NB4 (cell line): Measurements from ENCODE around the gene TGFBR2.

Source experiments
- DNase-seq: peaks from one replicate; pipeline ENCODE4 v3.0.0; 2010; ENCODE audit warnings: low read depth
- H3K4me3 ChIP-seq: one replicate; pipeline ENCODE4 v1.5.1; 2011; ENCODE audit warnings: mild to moderate bottlenecking, low read depth, low read length, moderate library complexity
- MYC ChIP-seq: IDR thresholded peaks from 2 replicates; pipeline ENCODE4 v1.6.1; 2011; ENCODE audit warnings: low read depth, low read length
- POLR2A ChIP-seq: IDR thresholded peaks from 2 replicates; pipeline ENCODE4 v1.6.1; 2011; ENCODE audit warnings: mild to moderate bottlenecking; ENCODE audit not compliant: insufficient read length; ENCODE audit errors: extremely low read depth
- TF ChIP-seq, protein P1 (sequence below): IDR thresholded peaks from 2 replicates; pipeline ENCODE4 v1.6.1; 2011; ENCODE audit warnings: low read depth, low read length
- TF ChIP-seq, protein P2 (sequence below): IDR thresholded peaks from one replicate; pipeline ENCODE4 v1.5.1; 2012; ENCODE audit warnings: low read depth, low read length

The TGFBR2 gene

DNA sequence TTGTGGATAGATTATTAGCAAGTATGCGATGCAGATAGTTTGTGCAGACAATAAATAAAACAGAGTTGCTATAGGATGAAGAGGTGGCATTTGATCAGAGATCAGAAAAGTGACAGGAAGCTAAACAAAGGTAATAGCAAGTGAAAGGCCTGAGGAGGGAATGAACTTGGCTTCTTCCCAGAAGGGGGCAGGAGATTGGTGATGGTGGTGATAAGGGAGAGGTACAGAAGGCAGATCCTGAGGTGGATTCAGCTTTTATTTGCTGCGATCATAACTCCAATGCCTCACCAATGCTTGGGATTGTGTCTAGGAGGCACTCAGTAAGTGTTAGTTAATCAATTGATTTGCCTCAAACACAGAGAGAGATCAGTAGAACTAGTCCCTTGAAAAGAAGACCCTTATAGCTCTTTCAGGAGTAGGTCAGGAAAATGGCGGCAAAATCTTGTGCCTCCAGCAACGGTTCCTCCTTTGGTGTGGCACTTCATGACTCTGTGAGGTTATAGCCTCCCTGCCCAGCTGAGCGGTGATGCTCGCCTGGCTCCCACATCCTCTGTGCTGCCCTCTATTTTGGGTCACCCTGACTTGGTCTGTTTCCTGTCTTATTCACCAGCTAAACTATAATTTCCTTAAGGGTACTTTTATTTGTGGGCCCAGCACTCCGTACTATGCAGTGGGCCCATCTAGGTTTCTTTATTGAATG, 37.5 kb downstream of the TGFBR2 start:
- H3K4me3 ChIP-seq: no peak overlapping the region
- TF ChIP-seq POLR2A: no peak
- TF ChIP-seq, protein P1, sequence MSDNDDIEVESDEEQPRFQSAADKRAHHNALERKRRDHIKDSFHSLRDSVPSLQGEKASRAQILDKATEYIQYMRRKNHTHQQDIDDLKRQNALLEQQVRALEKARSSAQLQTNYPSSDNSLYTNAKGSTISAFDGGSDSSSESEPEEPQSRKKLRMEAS: no peak
- TF ChIP-seq MYC: no peak
- TF ChIP-seq, protein P2, sequence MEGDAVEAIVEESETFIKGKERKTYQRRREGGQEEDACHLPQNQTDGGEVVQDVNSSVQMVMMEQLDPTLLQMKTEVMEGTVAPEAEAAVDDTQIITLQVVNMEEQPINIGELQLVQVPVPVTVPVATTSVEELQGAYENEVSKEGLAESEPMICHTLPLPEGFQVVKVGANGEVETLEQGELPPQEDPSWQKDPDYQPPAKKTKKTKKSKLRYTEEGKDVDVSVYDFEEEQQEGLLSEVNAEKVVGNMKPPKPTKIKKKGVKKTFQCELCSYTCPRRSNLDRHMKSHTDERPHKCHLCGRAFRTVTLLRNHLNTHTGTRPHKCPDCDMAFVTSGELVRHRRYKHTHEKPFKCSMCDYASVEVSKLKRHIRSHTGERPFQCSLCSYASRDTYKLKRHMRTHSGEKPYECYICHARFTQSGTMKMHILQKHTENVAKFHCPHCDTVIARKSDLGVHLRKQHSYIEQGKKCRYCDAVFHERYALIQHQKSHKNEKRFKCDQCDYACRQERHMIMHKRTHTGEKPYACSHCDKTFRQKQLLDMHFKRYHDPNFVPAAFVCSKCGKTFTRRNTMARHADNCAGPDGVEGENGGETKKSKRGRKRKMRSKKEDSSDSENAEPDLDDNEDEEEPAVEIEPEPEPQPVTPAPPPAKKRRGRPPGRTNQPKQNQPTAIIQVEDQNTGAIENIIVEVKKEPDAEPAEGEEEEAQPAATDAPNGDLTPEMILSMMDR: no peak
- DNase-seq: peak; percentile 38

DNA sequence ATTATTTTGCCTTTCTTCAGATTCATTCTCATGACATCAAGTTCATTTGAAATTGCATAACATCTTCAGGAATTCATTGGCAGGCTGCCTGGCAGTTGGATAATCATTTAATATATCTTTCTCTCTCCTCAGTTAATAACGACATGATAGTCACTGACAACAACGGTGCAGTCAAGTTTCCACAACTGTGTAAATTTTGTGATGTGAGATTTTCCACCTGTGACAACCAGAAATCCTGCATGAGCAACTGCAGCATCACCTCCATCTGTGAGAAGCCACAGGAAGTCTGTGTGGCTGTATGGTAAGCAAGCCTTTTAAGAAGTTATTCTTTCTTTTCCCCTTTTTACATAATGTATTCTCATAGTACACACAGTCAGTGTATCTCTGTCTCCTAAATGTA, 38.2 kb downstream of the TGFBR2 start:
- H3K4me3 ChIP-seq: no peak overlapping the region
- no peak for TF ChIP-seq POLR2A
- TF ChIP-seq, protein P2: no peak
- TF ChIP-seq, protein P1: no peak
- no peak for TF ChIP-seq MYC
- DNase-seq: peak; percentile 54

DNA sequence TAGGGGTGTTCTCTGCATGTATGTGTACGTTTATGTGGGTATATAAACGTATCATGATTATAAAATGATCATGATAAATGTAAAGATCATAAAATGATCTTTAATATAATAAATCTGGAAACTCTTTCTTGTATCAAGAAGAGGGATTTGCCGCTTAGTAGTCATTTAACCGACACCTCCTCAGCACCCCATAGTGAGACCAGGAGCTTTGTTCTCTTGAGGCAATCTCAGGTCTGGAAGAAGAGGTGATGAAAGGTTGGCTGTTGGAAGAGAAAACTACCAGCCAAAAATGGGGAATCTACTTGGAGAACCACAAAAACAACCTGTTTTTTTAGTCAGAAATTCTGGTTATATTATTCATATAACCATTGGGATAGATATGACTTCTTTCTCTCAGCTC, 38.7 kb downstream of the TGFBR2 start:
- H3K4me3 ChIP-seq: no peak overlapping the region
- no peak for TF ChIP-seq MYC
- TF ChIP-seq, protein P2: no peak
- TF ChIP-seq, protein P1: no peak
- DNase-seq: no peak

DNA sequence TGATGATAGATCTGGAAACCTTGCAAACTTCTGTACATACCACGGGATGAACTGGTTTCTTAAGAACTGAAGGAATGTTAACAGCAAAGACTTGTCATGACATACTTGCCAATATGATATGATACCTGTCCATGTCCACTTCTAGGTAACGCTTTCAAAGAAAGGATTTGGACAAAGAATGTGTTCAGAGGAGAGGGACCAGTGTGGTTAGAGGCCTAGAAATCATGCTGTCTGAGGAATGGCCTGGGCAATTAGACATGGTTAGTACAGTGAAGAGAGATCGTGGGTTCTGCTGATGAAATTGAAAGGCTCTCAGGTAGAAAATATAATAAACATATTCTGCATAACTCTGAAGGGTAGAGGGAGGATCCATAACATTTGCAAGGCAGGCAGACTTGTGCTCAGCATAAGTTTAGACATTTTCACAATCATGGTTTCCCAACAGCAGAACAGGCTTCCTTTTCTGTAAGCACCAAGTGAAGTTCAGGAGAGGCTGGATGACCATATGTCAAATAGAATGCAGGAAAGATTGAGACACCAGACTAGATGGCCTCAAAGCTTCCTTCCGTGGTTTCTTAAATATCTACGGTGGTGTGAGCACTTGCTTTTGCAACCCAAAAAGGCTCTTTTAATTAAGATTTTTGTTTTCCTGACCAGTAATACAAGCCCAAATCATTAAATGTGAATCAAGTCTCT, 39.9 kb downstream of the TGFBR2 start:
- peak overlapping the region; percentile 34 for H3K4me3 ChIP-seq
- DNase-seq: peak; percentile 96
- TF ChIP-seq POLR2A: no peak
- peak; percentile 69 for TF ChIP-seq MYC
- TF ChIP-seq, protein P2: no peak
- TF ChIP-seq, protein P1: peak; percentile 48

DNA sequence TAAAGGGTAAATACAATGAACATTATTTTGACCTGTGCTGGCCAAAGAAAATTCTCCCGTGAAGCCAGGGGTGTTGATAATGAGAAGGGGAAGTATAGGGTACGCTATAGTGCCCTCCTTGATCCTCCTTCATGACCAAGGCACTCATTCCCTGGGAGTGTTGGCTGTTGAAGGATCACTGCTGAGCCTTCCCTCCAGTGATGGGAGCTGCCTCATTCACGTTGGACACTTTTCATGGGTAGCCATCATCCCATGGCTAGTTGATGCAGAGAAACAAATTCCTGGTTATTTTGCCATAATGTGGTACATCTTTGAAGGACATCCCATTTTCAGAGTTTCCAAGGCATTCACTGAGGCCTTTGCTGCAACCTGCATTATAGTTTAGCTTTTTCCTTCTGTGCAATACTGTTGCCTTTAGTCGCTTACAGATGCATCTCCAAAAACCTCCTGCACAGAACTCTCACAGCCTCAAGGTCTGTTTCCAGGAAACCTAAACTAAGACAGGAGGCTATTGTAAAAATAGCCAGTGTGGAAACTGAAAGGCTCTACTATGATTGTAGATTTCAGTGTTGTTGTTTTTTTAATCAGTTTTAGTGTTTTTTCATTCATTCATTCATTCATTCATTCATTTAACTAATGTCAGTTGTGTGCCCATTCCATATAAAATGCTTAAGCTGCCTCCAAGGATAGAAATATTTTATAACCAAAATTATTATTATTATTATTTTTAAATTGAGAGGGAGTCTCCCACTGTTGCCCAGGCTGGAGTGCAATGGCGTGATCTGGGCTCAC, 40.8 kb downstream of the TGFBR2 start:
- H3K4me3 ChIP-seq: peak overlapping the region; percentile 34
- TF ChIP-seq POLR2A: no peak
- TF ChIP-seq MYC: no peak
- DNase-seq: no peak
